DND-41 (cell line): ENCODE measurements around the gene KCNK17.

ENCODE experiments used
- ATAC-seq: fragments of 200-7000 bp; cut with Tn5 transposase; 3 replicates; pipeline ENCODE4 v1.9.1; 2021; ENCODE audit warnings: low read depth; ENCODE audit not compliant: insufficient read depth
- DNase-seq: peaks from one replicate; pipeline ENCODE4 v3.0.0-alpha.2; 2020
- H2AFZ ChIP-seq: 2 replicates; pipeline ENCODE4 v1.6.0; 2012; ENCODE audit warnings: low read depth, low read length
- H3K27ac ChIP-seq: 2 replicates; pipeline ENCODE4 v1.5.1; 2012; ENCODE audit warnings: low read length, inconsistent platforms
- H3K27me3 ChIP-seq: fragments of 200-600 bp; sonication (generic); 2 replicates; pipeline ENCODE4 v1.6.0; 2012; ENCODE audit warnings: low read length, mild to moderate bottlenecking, inconsistent platforms; ENCODE audit not compliant: insufficient read depth, poor library complexity
- H3K36me3 ChIP-seq: 2 replicates; pipeline ENCODE4 v1.5.1; 2012; ENCODE audit warnings: low read length, inconsistent platforms; ENCODE audit not compliant: insufficient read depth
- H3K4me1 ChIP-seq: 2 replicates; pipeline ENCODE4 v1.5.1; 2012; ENCODE audit warnings: mild to moderate bottlenecking, low read length; ENCODE audit not compliant: insufficient read depth
- H3K4me2 ChIP-seq: 2 replicates; pipeline ENCODE4 v1.6.0; 2012; ENCODE audit warnings: mild to moderate bottlenecking, moderate library complexity, low read length, inconsistent platforms; ENCODE audit not compliant: insufficient read depth
- H3K4me3 ChIP-seq, 2 experiments: fragments of 200-600 bp in 1 of 2; shearing (Covaris generic) in 1 of 2; 2 replicates each; pipeline ENCODE4 v1.5.1; 2012 to 2016; ENCODE audit warnings: inconsistent platforms in 2 of 2, low read length in 2 of 2, mild to moderate bottlenecking in 2 of 2, low read depth in 1 of 2, moderate library complexity in 1 of 2
- H3K79me2 ChIP-seq: 2 replicates; pipeline ENCODE4 v1.6.0; 2012; ENCODE audit warnings: low read length, inconsistent platforms; ENCODE audit not compliant: insufficient read depth
- H3K9ac ChIP-seq: 2 replicates; pipeline ENCODE4 v1.6.0; 2012; ENCODE audit warnings: low read depth, mild to moderate bottlenecking, inconsistent platforms, low read length, moderate library complexity
- H3K9me3 ChIP-seq: 2 replicates; pipeline ENCODE4 v1.5.1; 2012; ENCODE audit warnings: low read length, moderate library complexity, mild to moderate bottlenecking, inconsistent platforms; ENCODE audit not compliant: insufficient read depth, severe bottlenecking
- H4K20me1 ChIP-seq: 2 replicates; pipeline ENCODE4 v1.6.0; 2012; ENCODE audit warnings: low read length; ENCODE audit not compliant: insufficient read depth
- EZH2 ChIP-seq: IDR thresholded peaks from 3 replicates; pipeline ENCODE4 v1.6.1; 2012; ENCODE audit warnings: borderline replicate concordance, low read depth, mild to moderate bottlenecking, moderate library complexity, low read length, inconsistent platforms; ENCODE audit not compliant: severe bottlenecking
- TF ChIP-seq, protein P1 (sequence below): IDR thresholded peaks from 2 replicates; pipeline ENCODE4 v1.5.1; 2012; ENCODE audit warnings: borderline replicate concordance, low read length, moderate library complexity, mild to moderate bottlenecking; ENCODE audit not compliant: poor library complexity, severe bottlenecking; ENCODE audit errors: extremely low read depth

The KCNK17 gene

DNA sequence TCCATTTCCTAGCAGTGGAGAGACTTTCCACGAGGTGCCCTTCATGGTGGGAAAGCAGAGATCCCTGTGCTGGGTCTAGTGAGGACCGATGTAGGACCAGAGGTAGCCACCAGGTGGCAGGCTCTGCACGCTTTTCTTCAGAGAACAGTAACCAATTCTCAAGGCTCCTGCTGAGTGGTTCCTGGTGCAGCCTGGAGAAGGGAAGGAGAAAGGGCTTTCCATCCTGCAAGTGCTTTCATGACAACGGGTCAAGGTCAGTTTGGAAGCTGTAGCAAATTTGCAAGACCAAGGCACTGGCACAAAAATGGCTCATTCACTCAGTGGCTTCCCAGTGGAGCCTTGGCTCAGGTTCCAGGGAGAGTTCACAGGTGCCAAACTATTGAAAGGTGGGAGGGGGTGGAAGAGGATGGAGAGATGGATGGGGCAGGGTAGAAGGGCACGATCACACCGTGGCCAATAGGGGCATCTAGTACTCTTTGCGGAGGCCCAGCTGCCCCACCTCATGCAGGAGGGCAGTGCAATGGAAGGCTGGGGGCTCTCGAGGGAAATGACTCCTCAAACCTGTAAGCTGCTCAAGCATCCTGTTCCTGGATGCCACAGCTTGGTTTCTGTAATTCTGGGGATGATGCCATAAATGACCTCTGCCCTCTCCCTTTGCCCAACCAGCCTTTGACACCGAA lies 33.8 kb upstream of the KCNK17 start:
- Histone ChIP-seq H3K79me2 (no peaks in the 10 kb centered on the region), H3K9me3 (no peaks in the 10 kb centered on the region), H3K4me3 (no peak overlapping the region), H3K9ac (no peak overlapping the region), H3K36me3 (no peaks in the 10 kb centered on the region), H3K4me1 (no peaks in the 10 kb centered on the region), H4K20me1 (0 out of 2 replicates have a peak, but pooled peaks cover 5% of the 10 kb centered on the region), H3K4me2 (no peak overlapping the region), H2AFZ (no peak overlapping the region), H3K27ac (no peak overlapping the region), H3K27me3 (no peaks in the 10 kb centered on the region)
- no peak for TF ChIP-seq EZH2
- TF ChIP-seq, protein P1, sequence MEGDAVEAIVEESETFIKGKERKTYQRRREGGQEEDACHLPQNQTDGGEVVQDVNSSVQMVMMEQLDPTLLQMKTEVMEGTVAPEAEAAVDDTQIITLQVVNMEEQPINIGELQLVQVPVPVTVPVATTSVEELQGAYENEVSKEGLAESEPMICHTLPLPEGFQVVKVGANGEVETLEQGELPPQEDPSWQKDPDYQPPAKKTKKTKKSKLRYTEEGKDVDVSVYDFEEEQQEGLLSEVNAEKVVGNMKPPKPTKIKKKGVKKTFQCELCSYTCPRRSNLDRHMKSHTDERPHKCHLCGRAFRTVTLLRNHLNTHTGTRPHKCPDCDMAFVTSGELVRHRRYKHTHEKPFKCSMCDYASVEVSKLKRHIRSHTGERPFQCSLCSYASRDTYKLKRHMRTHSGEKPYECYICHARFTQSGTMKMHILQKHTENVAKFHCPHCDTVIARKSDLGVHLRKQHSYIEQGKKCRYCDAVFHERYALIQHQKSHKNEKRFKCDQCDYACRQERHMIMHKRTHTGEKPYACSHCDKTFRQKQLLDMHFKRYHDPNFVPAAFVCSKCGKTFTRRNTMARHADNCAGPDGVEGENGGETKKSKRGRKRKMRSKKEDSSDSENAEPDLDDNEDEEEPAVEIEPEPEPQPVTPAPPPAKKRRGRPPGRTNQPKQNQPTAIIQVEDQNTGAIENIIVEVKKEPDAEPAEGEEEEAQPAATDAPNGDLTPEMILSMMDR, result peak; percentile 94
- peak; percentile 71 for DNase-seq
- peak; percentile 94 for ATAC-seq

DNA sequence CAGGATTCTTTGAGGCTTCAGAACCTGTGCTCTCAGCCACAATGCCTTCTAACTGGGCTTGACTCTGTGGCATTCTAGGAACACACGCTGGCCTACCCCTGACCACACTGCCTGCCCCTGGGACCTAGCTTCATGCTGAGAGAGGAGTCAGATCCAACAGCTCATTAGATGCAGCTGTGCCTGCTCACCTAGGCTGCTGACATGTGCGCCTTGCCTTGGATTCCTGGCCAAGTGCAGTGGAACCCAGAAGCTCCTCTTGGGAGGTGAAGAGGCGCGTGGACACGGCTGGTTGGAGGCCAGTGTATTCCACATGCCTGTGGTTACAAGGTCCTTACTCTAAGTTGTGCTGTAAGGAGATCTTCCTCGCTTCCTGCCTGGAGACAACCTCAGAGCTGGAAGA lies 33.0 kb upstream of the KCNK17 start:
- Histone ChIP-seq H3K4me1 (no peaks in the 10 kb centered on the region), H3K27ac (no peak overlapping the region), H3K36me3 (no peaks in the 10 kb centered on the region), H3K4me2 (no peak overlapping the region), H3K79me2 (no peaks in the 10 kb centered on the region), H3K4me3 (no peak overlapping the region), H3K9me3 (no peaks in the 10 kb centered on the region), H3K27me3 (no peaks in the 10 kb centered on the region), H2AFZ (no peak overlapping the region), H3K9ac (no peak overlapping the region), H4K20me1 (0 out of 2 replicates have a peak, but pooled peaks cover 5% of the 10 kb centered on the region)
- ATAC-seq (no peak), DNase-seq (no peak)
- TF ChIP-seq, protein P1, result no peak
- TF ChIP-seq EZH2, result no peak

DNA sequence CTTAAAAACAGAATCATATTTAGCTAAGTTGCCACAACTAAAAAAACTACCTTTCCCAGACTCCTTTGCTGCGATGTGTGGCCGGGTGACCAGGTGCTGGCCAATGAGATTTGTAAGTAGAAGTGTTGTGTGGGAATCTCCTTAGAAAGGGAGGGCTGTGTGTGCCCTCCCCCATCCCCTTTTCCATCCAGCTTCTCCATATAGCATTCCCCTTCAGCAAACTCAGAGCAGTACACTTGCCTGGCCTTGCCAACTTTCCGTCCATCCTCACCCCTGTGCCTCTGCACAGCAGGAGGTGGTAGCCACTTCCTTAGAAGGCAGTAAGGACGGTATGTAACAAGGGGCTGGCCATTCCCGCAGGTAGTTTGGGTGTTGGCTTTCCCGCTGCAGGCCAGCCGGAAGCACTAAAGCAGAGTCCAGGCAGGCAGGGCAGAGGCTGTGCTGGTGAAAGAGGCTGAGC lies 30.6 kb upstream of the KCNK17 start:
- DNase-seq (no peak), ATAC-seq (no peak)
- Histone ChIP-seq H3K4me2 (no peak overlapping the region), H3K4me3 (no peak overlapping the region), H3K4me1 (no peaks in the 10 kb centered on the region), H3K79me2 (no peaks in the 10 kb centered on the region), H3K36me3 (no peaks in the 10 kb centered on the region), H3K9me3 (no peaks in the 10 kb centered on the region), H3K9ac (no peak overlapping the region), H4K20me1 (peaks cover 5% of the 10 kb centered on the region; the same call in 1 of the 2 replicates), H3K27me3 (peaks cover 5% of the 10 kb centered on the region), H3K27ac (no peak overlapping the region), H2AFZ (no peak overlapping the region)
- no peak for TF ChIP-seq EZH2
- TF ChIP-seq, protein P1, result no peak
